ENCODE measurements around the gene RNF113B.

The RNF113B gene

DNA sequence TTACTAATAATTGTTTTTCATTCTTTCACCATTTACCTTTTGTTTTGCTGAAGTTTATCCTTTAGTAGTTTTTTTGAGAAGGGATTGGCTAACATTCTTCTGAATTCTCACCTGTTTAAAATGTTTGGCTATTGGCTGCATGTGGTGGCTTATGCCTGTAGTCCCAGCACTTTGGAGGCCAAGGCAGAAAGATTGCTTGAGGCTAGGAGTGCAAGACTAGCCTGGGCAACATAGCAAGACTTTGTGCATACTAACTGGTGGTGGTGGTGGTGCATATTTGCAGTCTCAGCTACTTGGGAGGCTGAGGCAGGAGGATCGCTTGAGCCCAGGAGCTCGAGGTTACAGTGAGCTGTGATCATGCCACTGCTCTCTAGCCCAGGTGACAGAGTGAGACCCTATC is 27.5 kb upstream of the RNF113B start:
- no peak for DNase-seq

DNA sequence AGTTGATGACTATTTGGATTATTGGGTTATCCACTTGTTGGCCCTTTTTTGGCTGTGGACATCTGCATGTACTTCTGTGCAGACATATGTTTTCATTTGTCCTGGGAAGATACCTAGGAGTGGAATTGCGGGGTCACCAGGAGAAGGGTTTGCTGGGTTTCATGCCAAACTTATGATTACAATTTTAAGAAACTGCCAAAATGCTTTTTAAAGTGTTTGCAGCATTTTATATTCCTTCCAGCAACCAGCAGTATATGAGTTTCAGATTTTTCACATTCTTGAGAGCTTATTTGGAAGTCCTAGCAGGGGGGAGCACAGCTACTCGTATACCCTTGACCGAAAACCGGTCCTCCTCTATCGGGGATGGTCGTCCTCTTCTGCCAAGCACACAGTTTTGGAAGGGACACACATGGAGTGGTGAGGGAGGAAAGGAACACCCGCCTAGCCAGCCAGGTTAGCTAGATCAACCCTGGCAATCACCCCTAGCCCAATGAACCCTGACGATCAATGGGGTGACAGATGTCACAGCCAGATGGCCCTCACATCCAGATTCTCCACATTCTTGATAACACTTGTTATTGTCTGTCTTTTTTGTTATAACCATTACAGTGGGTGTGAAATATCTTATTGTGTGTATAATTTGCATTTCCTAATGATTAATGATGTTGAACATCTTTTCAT is 26.7 kb upstream of the RNF113B start:
- DNase-seq: no peak

DNA sequence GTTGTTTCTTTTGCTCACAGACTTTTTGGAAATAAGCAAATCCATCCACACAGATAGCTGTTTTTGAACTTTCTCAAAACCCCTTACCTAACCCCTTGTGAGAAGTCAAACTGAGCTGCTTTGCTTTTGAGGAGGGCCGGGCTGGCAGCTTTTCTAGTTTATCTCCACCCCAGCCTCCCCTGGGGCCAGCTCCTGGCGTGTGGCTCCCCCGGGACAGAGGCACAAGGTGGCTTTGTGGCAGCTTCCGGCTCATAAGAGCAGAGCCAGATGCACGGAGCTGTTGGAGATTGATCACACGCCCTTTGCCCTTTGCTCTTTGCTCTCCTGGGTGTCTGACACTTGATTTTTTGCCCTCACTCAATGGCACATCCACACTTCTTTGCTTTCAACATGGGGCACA is 24.9 kb upstream of the RNF113B start:
- DNase-seq: no peak

DNA sequence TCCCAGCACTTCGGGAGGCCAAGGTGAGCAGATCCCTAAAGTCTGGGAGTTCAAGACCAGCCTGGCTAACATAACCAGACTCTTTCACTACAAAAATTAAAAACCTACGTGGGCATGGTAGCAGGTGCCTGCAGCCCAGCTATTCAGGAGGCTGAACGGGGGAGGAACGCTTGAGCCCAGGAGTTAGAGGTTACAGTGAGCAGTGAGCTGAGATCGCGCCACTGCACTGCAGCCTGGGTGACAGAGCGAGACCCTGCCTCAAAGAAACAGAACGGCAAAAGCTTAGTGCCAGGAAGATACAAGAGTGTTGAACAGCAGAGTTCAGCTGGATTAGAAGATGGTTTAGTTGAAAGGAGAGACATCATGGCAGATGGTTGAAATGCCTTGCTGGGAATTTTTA is 24.1 kb upstream of the RNF113B start:
- DNase-seq: no peak

DNA sequence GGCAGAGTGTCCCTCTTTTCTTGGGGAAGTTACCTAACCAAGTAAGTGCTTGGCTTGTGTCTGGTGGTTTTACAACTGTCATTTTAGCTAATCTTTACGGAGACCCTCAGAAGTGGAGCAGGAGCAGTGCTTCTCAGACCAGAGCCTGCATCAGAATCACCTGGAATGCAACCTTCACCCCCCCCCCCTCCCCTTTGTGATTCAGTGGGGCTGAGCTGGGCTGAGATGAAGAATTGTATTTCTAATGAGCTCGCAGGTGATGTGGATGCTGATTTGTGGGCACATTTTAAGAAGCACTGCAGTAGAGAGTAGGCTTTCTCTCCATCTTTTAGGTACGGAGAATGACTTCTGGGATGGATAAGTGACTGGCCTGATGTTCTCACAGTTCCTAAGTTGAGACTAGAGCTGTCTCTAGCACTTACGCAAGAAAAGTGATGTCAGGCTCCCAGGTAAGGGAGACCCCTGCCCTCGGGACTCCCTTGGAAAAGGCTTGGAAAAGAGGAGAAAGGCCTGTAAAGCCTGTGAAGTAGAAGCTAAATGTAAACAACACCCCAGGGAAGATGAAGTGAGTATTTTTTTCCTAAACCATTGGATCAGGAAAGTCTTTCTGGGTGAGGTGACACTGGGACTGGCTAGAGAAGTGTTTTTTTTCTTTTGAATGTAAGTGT is 23.3 kb upstream of the RNF113B start:
- no peak for DNase-seq

DNA sequence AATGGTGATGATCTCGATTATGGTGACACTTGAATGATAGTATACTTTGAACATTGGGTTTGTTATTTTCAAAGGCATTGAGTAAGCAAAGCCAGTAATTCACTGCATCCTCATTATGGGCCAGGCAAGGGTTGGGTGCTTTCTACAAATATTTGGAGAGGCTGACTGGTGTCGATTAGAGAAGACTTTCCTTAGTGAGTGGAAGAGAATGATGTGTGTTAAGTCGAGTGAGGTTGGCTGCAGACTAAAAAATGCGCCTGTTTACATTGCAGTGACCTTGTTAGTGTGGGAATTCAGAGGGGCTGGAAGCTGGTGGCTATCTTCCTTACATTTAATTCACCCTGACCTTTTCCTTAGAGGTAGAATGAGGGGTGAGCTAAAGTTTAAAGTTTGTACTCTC is 22.4 kb upstream of the RNF113B start:
- DNase-seq: no peak

DNA sequence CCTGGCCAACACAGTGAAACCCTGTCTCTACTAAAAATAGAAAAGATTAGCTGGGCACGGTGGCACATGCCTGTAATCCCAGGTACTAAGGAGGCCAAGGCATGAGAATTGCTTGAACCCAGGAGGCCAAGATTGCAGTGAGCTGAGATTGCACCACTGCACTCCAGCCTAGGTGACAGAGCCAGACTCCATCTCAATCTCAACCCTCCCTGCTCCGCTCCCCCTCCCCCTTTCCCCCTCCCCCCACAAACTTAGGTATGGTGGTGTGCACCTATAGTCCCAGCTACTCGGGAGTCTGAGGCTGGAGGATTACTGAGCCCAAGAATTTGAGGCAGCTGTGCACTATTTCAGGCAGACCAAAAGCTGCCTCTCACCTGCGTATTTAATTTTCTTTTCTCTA is 21.6 kb upstream of the RNF113B start:
- DNase-seq: no peak

DNA sequence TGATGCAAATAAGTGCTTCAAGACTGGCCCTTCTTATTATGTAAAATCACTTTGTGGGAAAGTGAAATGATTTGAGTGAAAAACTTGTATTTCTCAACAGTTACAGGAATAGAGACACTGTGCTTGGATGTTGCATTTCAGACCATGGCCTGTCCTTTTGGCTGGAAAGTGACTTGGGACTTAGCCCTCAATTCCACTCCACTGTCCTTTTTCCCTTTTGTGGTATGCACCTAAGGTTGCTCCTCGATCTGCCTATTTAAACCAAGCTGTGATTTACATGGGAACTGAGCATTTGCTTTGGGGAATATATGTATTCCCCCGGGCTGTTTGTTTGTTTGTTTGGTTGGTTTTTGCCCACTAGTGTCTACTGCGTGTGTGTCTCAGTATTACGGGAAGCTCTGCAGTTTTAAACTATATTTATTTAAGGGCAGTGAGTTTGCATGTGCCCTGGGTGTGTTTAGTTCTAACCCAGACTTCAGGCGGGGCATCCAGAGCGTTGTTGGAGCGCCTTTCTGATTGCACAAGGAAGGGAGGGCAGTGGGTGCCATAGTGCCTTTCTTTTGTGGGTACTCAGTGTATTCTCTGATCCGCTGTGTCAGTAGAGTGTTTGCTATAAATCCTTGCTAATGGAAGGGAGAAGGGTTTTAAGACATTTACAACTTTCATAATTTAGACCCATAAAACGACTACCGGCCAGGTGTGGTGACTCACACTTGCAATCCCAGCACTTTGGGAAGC is 18.2 kb upstream of the RNF113B start:
- DNase-seq: no peak

DNA sequence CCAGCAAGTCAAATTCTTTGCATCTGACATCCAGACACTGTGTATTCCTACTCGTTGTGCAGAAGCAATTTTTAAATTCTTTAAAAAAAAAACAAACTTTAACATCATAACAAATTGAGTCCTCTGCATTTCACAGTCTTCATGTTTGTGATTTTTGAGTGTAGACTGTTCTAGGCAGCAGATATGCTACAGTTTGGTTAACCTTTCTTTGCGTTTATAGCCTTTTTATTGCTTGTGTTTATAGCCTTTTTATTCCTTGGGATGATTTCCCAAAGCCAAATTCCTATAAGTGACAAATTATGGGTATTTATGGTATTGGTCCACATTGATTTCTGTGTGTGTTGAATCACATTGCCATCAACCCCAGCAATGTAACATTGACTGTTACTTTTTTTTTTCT is 14.9 kb upstream of the RNF113B start:
- no peak for DNase-seq

DNA sequence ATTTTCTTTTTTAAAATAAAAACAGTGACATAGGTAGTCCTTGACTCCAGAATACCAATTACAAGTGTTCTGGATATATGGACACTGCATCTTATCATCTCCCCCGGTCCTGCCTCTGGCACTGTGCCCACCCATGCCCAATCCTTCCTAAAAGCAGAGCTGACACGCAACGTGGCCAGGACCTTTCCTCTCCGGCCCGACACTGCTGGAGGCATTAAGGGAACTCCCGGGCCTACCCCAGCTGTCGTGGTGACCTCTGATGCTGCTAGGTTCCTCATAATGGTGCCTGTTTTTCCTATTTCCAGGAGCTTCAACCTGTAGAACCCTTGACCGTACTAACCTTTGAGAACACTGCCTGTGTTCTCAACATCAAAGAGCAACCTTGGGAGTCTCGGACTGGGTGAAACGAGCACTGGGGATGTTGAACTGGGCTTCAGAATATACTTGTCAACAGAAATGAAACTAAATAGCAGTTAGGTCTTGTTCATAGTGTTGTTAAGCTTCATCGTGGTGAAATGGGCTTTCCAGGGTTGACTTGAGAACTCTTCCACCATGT is 13.9 kb upstream of the RNF113B start:
- no peak for DNase-seq

DNA sequence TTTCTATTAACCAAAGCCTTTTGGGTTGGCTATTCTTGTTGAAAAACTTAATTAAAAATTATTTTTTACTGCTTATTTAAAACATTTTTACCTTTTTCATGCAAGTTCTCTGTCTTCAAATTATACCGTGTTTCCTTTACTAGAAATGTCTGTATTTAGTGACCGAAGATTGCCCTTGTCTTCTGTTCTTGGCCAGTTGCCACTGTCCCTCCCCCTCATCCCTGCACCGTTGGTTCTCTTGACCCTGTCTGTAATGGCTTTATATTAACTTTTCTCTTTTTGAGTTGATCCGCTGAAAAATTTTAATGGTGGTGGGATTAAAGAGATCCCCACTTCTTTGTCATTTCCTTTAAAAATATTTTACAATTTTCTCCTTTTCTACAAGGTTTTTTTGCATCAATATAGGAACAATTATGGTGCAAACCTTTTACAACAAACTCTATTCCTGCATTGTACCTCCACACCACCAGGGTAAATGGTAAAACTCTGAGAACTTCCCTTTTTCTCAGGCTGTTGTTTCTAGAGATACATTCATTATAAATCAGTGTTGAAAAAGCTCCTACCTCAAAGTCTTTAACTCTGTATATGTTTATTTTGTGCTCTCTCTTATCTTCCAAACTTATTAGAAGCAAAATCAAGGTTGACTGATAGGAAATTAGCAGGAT is 12.9 kb upstream of the RNF113B start:
- no peak for DNase-seq

DNA sequence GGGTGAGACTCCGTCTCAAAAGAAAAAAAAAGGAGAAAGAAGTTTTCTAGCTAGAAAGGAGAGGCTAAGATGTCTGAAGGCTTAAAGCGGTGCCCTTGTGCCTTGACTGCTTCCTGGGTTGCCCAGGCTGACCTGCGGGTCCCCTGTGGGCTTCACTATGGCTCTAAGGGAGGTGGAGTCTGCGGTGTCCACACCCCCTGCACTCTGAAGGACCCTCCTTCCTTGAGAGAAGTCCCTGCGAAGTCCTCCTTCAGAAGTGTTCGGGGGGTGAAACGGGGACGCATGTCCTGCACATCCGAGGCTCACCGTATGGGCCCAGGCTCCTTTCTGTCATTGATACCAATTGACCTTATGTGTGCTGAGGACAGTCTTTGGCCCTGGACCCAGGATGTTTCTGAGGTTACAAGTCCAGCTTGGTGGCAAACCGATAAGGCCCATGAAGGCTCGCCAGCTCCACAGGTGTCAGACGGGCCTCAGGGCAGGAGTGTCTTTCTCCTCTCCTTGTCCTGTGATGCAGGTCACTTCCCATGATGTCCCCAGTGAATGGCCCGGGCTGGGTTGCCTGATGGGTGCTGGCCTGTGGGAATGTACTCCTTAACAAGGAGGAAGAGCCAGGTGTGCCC is 11.6 kb upstream of the RNF113B start:
- no peak for DNase-seq

DNA sequence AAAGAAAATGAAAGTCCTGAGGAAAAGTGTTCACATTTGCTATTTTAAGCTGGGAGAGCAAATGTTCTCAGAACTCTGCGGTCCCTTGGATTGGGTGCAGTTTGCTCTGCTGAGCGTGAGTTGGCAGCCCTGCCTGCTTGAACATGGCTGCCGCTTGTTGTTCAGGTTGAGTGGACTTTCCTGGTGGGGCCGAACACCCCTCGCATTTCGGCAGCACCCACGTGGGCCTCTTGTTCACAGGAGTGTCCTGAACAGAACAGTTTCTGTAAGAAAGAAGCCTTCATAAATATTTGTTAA is 10.8 kb upstream of the RNF113B start:
- DNase-seq: peak in 19 of 56 donors; percentile 6 to 44 (median 19)

DNA sequence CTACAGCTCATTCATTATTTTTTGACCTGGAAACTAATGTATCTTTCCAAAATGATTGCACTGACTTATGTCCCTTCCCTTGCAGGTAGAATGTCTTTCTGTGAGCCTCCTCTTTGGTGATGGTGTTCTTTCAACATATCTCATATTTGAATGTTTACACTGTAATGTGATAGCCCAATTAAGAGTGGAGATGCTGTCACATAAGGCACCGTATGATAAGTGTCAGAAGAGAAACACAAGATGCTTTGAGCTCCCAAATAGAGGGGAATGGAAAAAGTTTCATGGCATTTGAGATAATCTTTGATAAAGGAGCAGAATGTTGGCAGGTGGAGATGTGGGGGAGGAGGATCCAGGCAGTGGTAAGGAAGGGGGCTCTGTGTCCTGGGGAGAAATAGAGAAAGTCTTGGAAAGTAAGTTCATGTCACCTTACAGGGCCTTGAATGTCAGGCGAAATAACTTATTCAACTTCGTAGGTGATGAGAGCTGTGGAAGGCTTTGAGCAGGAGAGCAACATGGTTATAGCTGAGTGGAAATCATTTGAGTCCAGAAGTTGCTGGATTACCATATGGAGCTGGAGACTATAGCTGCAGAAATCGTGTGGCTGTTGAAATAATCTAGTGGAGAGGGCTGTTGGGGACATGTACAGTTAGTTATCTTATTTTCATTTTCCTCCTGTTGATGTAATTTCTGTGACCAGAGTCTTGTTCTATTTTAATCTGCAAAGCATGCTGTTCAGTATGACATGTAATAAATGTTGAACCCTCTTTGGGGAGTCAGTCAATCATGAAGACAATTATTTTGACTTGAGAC is 10.3 kb upstream of the RNF113B start:
- DNase-seq: no peak

DNA sequence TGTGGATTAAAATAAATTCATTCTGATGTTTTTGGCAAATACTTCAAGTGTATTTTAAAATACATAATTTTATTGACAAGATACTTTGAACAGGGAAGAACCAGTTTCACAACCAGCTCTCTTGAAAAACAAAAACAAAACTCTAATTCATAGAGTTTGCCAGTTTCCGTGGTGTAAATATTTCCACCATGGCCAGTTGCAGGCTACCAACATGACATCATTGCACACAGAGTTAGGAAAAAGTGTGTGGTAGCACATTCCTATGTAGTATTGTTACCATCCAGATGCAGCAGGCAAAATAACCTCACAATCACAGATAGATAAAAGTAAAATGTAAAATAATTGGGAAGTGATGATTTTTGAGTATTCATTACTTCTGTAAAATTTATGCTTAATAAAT is 7.7 kb upstream of the RNF113B start:
- no peak for DNase-seq

DNA sequence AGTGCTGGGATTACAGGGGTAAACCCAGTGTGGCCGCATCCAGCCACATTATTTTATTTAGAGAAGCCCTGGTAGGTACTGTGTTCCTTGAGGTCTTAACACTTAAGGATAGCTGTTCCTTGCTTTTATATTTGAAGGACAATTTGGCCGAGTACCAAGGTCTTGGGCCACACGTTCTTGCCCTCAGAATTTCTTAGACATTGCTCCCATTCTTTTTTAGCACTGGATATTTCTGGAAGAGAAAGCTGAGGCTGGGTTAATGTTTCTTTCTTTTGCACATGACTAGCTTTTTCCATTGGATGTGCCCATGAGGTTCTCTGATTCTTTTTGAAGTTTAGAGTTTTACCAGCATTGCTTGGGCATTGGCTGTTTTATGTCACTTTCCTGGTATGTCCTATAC is 5.5 kb upstream of the RNF113B start:
- no peak for DNase-seq

DNA sequence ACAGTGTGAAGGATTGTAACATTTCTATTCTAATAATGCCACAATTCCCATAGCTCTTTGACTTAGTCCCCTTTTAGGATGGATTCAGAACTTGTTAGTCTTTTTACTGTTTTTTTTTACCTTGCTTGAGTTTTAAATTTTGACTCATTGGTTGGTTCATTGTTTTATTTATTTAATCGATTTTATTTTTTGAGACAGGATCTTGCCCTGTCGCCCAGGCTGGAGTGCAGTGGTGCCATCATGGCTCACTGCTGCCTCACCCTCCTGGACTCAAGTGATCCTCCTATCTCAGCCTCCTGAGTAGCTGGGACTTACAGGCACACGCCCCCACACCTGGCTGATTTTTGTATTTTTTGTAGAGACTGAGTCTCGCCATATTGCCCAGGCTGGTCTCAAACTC is 5.1 kb upstream of the RNF113B start:
- DNase-seq: no peak

DNA sequence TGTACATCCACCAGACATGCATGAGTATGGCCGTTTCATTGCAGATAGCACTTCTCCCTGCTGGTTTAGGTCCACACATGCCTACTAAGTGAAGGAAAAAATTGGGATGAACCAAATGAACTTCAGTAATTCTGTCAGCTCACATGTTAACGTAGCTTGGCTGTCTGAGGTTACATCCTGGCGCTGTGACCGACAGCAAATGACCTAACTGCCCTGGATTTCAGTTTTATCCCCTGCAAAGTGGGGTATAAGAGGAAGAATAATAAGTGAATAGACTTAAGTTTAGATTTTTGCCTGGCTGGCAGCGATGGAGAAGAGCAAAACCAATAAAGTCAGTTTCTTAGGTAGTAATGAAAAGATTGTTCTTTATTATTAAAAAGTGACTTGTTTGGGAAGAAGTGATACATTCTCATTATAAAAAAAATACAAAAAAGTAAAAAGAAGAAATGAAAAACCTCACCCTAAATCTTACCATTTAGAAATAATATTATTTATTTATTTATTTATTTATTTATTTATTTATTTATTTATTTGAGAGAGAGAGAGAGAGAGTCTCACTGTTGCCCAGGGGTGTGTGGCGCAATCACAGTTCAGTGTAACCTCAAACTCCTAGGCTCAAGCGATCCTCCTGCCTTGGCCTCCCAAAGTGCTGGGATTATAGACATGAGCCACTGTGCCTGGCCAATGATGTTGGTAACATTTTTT is 4.2 kb upstream of the RNF113B start:
- DNase-seq: no peak

DNA sequence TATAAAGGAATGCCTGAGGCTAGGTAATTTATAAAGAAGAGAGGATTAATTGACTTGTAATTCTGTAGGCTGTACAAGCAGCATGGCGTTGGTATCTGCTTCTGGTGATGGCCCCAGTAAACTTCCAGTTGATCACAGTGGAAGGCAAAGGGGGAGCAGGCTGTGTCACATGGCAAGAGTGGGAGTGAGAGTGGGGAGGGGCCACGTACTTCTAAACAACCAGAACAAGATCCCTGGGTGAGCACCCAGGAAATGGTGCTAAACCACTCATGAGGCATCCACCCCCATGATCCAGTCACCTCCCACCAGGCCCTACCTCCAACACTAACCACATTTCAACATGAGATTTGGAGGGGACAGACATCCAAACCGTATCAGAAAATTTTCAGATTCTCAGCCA is 3.0 kb upstream of the RNF113B start:
- no peak for DNase-seq

DNA sequence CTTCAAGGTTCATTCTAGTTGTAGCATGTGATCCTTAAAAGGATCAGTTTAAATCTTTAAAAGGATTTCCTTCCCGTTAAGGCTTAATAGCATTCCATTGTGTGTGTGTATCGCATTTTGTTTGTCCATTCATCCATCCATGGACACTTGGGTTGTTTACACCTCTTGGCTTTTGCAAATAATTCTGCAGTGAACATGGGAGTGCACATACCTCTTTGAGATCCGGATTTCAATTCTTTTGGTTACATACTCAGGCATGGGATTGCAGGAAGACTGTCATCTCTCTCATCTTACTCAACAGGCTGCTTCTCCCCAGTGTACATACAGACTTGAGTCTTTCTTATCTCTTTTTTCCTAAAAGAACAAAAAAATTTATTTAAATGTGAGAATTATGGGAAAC is 1.2 kb downstream of the RNF113B start:
- no peak for DNase-seq

Measured in amygdala (tissue), 56 donors.